Vagina (tissue), 2 donors: Measurements from ENCODE around the gene NPIPA5. TPM values are rescaled to one million over a fixed set of nuclear protein-coding genes. Genes with fewer than 3 reads are reported as not detected.
"Not testable (repeated sequence)": the region's sequence is repeated elsewhere in the genome, so short reads cannot be mapped to it uniquely, and the experiment has no call there.

Experiments
- DNase-seq, 2 donors: peaks; one replicate each; pipeline ENCODE4 v3.0.0-alpha.2; 2017; ENCODE audit errors: extremely low spot score in 2 of 2
- H3K27ac ChIP-seq: fragments of 200-600 bp; sonication (generic); one replicate; pipeline ENCODE4 v1.5.1; 2019
- H3K27me3 ChIP-seq: fragments of 200-600 bp; sonication (generic); one replicate; pipeline ENCODE4 v1.5.1; 2019
- H3K36me3 ChIP-seq, 2 donors: fragments of 200-600 bp; sonication (generic); one replicate each; pipeline ENCODE4 v1.5.1; 2017 to 2019
- H3K4me1 ChIP-seq: fragments of 200-600 bp; sonication (generic); one replicate; pipeline ENCODE4 v1.5.1; 2019
- H3K4me3 ChIP-seq, 2 donors: fragments of 200-600 bp; sonication (generic); 1 replicate in 1 of 2; 2 replicates in 1 of 2; pipeline ENCODE4 v1.5.1; 2016 to 2019
- H3K9me3 ChIP-seq: fragments of 200-600 bp; sonication (generic); one replicate; pipeline ENCODE4 v1.5.1; 2019
- CTCF ChIP-seq, 3 experiments: fragments of 450-650 bp in 2 of 3; fragments of 200-600 bp in 1 of 3; sonication (generic) in 1 of 3; IDR thresholded peaks; one replicate each; pipeline ENCODE4 v1.5.1; 2017 to 2019; ENCODE audit warnings: antibody characterized with exemption in 3 of 3, mild to moderate bottlenecking in 2 of 3, moderate library complexity in 2 of 3
- POLR2A ChIP-seq, 2 donors: fragments of 450-650 bp; IDR thresholded peaks; one replicate each; pipeline ENCODE4 v1.6.1; 2017; ENCODE audit warnings: antibody characterized with exemption in 2 of 2, mild to moderate bottlenecking in 2 of 2, moderate library complexity in 2 of 2
- POLR2AphosphoS5 ChIP-seq, 2 donors: sonication (generic); formaldehyde crosslinking; IDR thresholded peaks; one replicate each; pipeline ENCODE4 v1.9.0; 2017; ENCODE audit warnings: antibody characterized with exemption in 2 of 2, mild to moderate bottlenecking in 2 of 2, low read depth in 1 of 2; ENCODE audit not compliant: insufficient read depth in 1 of 2
- intact Hi-C: fragments of 100-400 bp; cut with DNase I; formaldehyde crosslinking; loops from one replicate; pipeline ENCODE4 v1.15.1; 2023
- total RNA-seq: library from RNA; depleted of rRNA; stranded (reverse); fragments of >200 nt; gene quantifications from one replicate; pipeline ENCODE4 v1.2.3, GENCODE V29; 2016

The NPIPA5 gene
- total RNA-seq, 1 donor from 2014 or later: 5.9 TPM

DNA sequence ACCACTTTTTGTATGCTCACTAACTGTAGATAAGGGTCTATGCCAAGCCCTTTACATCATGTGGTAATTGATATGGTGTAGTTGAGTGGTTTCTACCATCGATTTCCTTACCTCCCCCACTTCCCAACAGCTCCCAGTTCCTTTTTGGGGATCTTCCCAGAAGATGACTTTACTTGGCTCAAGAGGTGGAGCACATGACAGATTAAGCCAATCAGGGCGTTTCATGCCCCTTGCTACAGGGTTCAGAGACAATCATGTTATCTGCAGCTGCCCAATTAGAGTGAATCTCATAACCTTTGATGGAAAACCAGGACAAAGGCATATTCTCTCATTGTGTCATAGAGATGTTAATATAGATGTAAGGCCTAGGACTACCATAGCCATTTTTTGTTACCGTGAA lies 40.1 kb upstream of the NPIPA5 start:
- no peak for TF ChIP-seq POLR2AphosphoS5 (IDR thresholded peaks at IDR 0.05; ENCODE audit: insufficient read depth in 1 of 2, low read depth in 1 of 2)
- no peak for TF ChIP-seq CTCF (IDR thresholded peaks at IDR 0.05)
- no peak for TF ChIP-seq POLR2A (IDR thresholded peaks at IDR 0.05)
- Histone ChIP-seq H3K4me3 (no peak overlapping the region), H3K4me1 (no peaks in the 10 kb centered on the region), H3K36me3 (no peaks in the 10 kb centered on the region), H3K27me3 (no peaks in the 10 kb centered on the region), H3K27ac (no peak overlapping the region), H3K9me3 (no peaks in the 10 kb centered on the region)
- DNase-seq: no peak
- intact Hi-C loops: no loop called here

- Histone ChIP-seq H3K4me3 (no peak overlapping the region), H3K4me1 (no peaks in the 10 kb centered on the region), H3K9me3 (no peaks in the 10 kb centered on the region), H3K27me3 (no peaks in the 10 kb centered on the region), H3K27ac (no peak overlapping the region), H3K36me3 (no peaks in the 10 kb centered on the region)
- DNase-seq: no peak
- intact Hi-C loops: no loop called here
- TF ChIP-seq POLR2AphosphoS5 (IDR thresholded peaks at IDR 0.05; ENCODE audit: insufficient read depth in 1 of 2, low read depth in 1 of 2) (no peak), POLR2A (IDR thresholded peaks at IDR 0.05) (no peak), CTCF (IDR thresholded peaks at IDR 0.05) (no peak)
Observed at GRCh38 chr16:15417197-15417596, 39.1 kb upstream of the NPIPA5 start.

DNA sequence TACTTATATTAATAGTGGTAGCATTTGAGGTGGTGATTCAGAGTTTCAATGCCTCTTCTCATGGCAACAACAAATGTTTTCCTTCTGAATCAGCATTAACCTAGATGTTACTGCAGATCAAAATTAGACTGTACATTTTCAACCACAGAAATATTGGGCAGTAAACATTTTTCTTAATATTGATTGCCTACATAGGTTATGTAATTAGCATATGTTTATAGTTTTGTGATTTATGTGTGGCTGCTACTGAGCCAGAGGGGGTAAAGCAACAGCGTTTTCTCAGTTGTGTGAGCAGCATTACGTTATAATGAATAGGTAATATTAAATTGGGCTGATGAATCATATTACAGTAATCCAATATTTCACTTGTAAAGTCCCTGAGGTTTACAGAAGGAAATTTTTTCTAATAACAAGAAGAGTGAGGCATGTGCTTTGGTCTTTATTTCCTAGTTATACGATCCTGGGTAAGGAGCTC lies 37.5 kb upstream of the NPIPA5 start:
- TF ChIP-seq POLR2AphosphoS5 (IDR thresholded peaks at IDR 0.05; ENCODE audit: insufficient read depth in 1 of 2, low read depth in 1 of 2) (no peak), POLR2A (IDR thresholded peaks at IDR 0.05) (no peak), CTCF (IDR thresholded peaks at IDR 0.05) (no peak)
- intact Hi-C loops: no loop called here
- no peak for DNase-seq

GRCh38 chr16:15409476-15409875 lies 31.4 kb upstream of the NPIPA5 start:
- H3K4me1 ChIP-seq, H3K9me3 ChIP-seq, DNase-seq, H3K36me3 ChIP-seq, H3K27me3 ChIP-seq, intact Hi-C loops, H3K4me3 ChIP-seq, H3K27ac ChIP-seq: not testable (repeated sequence)

More for the DNA sequence above, 37.5 kb upstream of the NPIPA5 start:
- Histone ChIP-seq H3K9me3 (no peaks in the 10 kb centered on the region), H3K36me3 (no peaks in the 10 kb centered on the region), H3K27ac (no peak overlapping the region), H3K4me1 (no peaks in the 10 kb centered on the region), H3K27me3 (no peaks in the 10 kb centered on the region), H3K4me3 (no peak overlapping the region)

DNA sequence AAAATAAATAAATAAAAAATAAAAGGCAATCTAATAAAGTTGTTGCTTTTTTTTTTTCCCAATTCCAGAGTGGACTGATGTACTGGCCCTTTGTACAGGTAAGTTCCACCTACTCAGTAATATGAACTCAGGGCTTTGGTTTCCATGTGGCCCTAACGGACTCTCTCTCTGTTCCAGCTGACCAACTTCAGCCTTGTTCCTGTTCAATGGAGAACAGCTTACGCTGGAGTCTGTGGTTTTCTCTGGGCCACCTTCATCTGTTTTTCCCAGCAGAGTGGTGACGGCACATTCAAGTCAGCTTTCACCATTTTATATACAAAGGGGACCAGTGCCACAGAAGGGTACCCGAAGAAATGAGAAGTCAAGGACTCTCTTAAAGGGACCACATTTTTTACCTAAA lies 29.7 kb upstream of the NPIPA5 start:
- DNase-seq, H3K27ac ChIP-seq, H3K27me3 ChIP-seq, H3K4me1 ChIP-seq, H3K9me3 ChIP-seq, intact Hi-C loops, H3K36me3 ChIP-seq, H3K4me3 ChIP-seq: not testable (repeated sequence)

DNA sequence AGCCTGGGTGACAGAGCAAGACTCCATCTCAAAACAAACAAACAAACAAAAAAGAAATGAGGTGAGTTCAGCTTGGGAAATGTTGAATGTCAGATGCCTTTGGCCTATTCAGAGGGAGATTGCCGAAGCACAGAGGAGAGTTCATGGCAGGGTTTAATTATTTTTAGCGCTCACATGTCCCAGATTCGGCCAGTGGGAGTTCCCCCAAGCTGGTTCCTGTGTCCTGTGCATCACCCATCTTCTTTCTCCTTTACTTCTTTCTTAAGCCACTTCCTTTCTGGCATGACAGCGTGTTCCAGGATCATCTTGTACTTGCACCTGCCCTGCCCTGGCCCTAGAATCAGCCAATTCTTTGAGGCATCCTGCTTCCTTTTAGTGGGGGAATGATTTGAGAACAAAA lies 26.7 kb upstream of the NPIPA5 start:
- no peaks in the 10 kb centered on the region for H3K36me3 ChIP-seq
- DNase-seq: no peak
- no peaks in the 10 kb centered on the region for H3K27me3 ChIP-seq
- H3K4me1 ChIP-seq: no peaks in the 10 kb centered on the region
- intact Hi-C loops: no loop called here
- no peak overlapping the region for H3K27ac ChIP-seq
- H3K4me3 ChIP-seq: no peak overlapping the region
- no peaks in the 10 kb centered on the region for H3K9me3 ChIP-seq
- TF ChIP-seq CTCF (IDR thresholded peaks at IDR 0.05): no peak
- no peak for TF ChIP-seq POLR2AphosphoS5 (IDR thresholded peaks at IDR 0.05; ENCODE audit: insufficient read depth in 1 of 2, low read depth in 1 of 2)
- no peak for TF ChIP-seq POLR2A (IDR thresholded peaks at IDR 0.05)

GRCh38 chr16:15404091-15404490 lies 26.0 kb upstream of the NPIPA5 start:
- H3K4me3 ChIP-seq, H3K27me3 ChIP-seq, H3K4me1 ChIP-seq, DNase-seq, H3K27ac ChIP-seq, H3K36me3 ChIP-seq, intact Hi-C loops, H3K9me3 ChIP-seq: not testable (repeated sequence)
